WI38 (cell line): ENCODE data around the gene PAXIP1.

Experiments
- H3K4me3 ChIP-seq: 2 replicates; pipeline ENCODE4 v1.5.1; 2011; ENCODE audit warnings: low read depth, mild to moderate bottlenecking, control low read depth, low read length
- CTCF ChIP-seq: IDR thresholded peaks from 2 replicates; pipeline ENCODE4 v1.5.1; 2012; ENCODE audit warnings: low read depth, mild to moderate bottlenecking, control low read depth, low read length

PAXIP1 gene

GRCh38 chr7:154978017-154978416, 24.9 kb downstream of the PAXIP1 start:
- TF ChIP-seq CTCF, result no peak
- H3K4me3 ChIP-seq, result no peak overlapping the region

- H3K4me3 ChIP-seq, result no peak overlapping the region
- no peak for TF ChIP-seq CTCF
These were observed 25.7 kb downstream of the PAXIP1 start for GRCh38 chr7:154977250-154977649.

- H3K4me3 ChIP-seq, result no peak overlapping the region
- no peak for TF ChIP-seq CTCF
These were observed 26.1 kb downstream of the PAXIP1 start for GRCh38 chr7:154976844-154977243.

GRCh38 chr7:154975984-154976383, 26.9 kb downstream of the PAXIP1 start:
- H3K4me3 ChIP-seq, result no peak overlapping the region
- TF ChIP-seq CTCF, result no peak

- H3K4me3 ChIP-seq, result no peak overlapping the region
- TF ChIP-seq CTCF, result no peak
These were observed 29.5 kb downstream of the PAXIP1 start for GRCh38 chr7:154973381-154973780.

GRCh38 chr7:154968336-154969001, 34.5 kb downstream of the PAXIP1 start:
- no peak for TF ChIP-seq CTCF
- no peak overlapping the region for H3K4me3 ChIP-seq

- no peak for TF ChIP-seq CTCF
- H3K4me3 ChIP-seq, result no peak overlapping the region
These were observed 35.4 kb downstream of the PAXIP1 start for GRCh38 chr7:154967401-154967955.
